Progenitor cell of endocrine pancreas (in vitro differentiated cells): ENCODE measurements around the gene STK11IP. TPM values are rescaled to one million over a fixed set of nuclear protein-coding genes. Genes with fewer than 3 reads are reported as not detected.

ENCODE experiments used
- DNase-seq: peaks from one replicate; pipeline ENCODE4 v3.0.0; 2021; ENCODE audit warnings: low spot score; ENCODE audit not compliant: unreplicated experiment
- H3K27ac Mint-ChIP-seq: 2 replicates; pipeline ENCODE4 v1.8.0; 2021; ENCODE audit warnings: mild to moderate bottlenecking, moderate library complexity, mixed read lengths
- H3K27me3 Mint-ChIP-seq: 2 replicates; pipeline ENCODE4 v1.8.0; 2021; ENCODE audit warnings: mixed read lengths
- H3K36me3 Mint-ChIP-seq: 2 replicates; pipeline ENCODE4 v1.8.0; 2022; ENCODE audit warnings: mixed read lengths; ENCODE audit not compliant: insufficient read depth
- H3K4me1 Mint-ChIP-seq: 2 replicates; pipeline ENCODE4 v1.8.0; 2021; ENCODE audit warnings: low read depth, mixed read lengths
- H3K4me3 Mint-ChIP-seq: 2 replicates; pipeline ENCODE4 v1.8.0; 2021; ENCODE audit warnings: low read depth, mild to moderate bottlenecking, moderate library complexity, mixed read lengths
- H3K9me3 Mint-ChIP-seq: 2 replicates; pipeline ENCODE4 v1.8.0; 2021; ENCODE audit warnings: low read depth, mixed read lengths
- CTCF ChIP-seq: fragments of 200-600 bp; sonication (generic); IDR thresholded peaks from one replicate; pipeline ENCODE4 v1.5.0; 2021; ENCODE audit warnings: antibody characterized with exemption, mild to moderate bottlenecking; ENCODE audit not compliant: unreplicated experiment
- total RNA-seq: library from RNA; stranded (reverse); gene quantifications from 2 replicates; pipeline ENCODE4 v1.2.1, GENCODE V29; 2021

The STK11IP gene
- total RNA-seq, 1 donor from 2014 or later = 39.7 TPM

- Mint-ChIP-seq H3K4me1 (peaks cover 7% of the 10 kb centered on the region), H3K4me3 (no peak overlapping the region), H3K36me3 (no peaks in the 10 kb centered on the region), H3K27me3 (peaks cover 20% of the 10 kb centered on the region), H3K9me3 (no peaks in the 10 kb centered on the region), H3K27ac (no peak overlapping the region)
- TF ChIP-seq CTCF = no peak
- DNase-seq = no peak
These were observed 44.4 kb downstream of the STK11IP start for GRCh38 chr2:219642069-219642454.

- peaks cover 22% of the 10 kb centered on the region for H3K27me3 Mint-ChIP-seq
- TF ChIP-seq CTCF = peak; percentile 98
- DNase-seq = peak; percentile 89
- H3K36me3 Mint-ChIP-seq = no peaks in the 10 kb centered on the region
- no peak overlapping the region for H3K27ac Mint-ChIP-seq
- H3K9me3 Mint-ChIP-seq = no peaks in the 10 kb centered on the region
- peaks cover 7% of the 10 kb centered on the region for H3K4me1 Mint-ChIP-seq
- no peak overlapping the region for H3K4me3 Mint-ChIP-seq
These were observed 44.9 kb downstream of the STK11IP start for GRCh38 chr2:219642465-219643083.

GRCh38 chr2:219643084-219643473, 45.4 kb downstream of the STK11IP start:
- H3K27ac Mint-ChIP-seq = no peak overlapping the region
- DNase-seq = no peak
- H3K27me3 Mint-ChIP-seq = peaks cover 22% of the 10 kb centered on the region

GRCh38 chr2:219643788-219644398, 46.2 kb downstream of the STK11IP start:
- Mint-ChIP-seq H3K4me1 (peaks cover 7% of the 10 kb centered on the region), H3K27me3 (peaks cover 22% of the 10 kb centered on the region), H3K4me3 (no peak overlapping the region), H3K36me3 (no peaks in the 10 kb centered on the region), H3K27ac (no peak overlapping the region), H3K9me3 (no peaks in the 10 kb centered on the region)
- DNase-seq = no peak
- no peak for TF ChIP-seq CTCF

More at GRCh38 chr2:219643084-219643473, 45.4 kb downstream of the STK11IP start:
- Mint-ChIP-seq H3K4me1 (peaks cover 7% of the 10 kb centered on the region), H3K4me3 (no peak overlapping the region), H3K36me3 (no peaks in the 10 kb centered on the region), H3K9me3 (no peaks in the 10 kb centered on the region)
- TF ChIP-seq CTCF = no peak

- Mint-ChIP-seq H3K27me3 (peaks cover 22% of the 10 kb centered on the region), H3K4me1 (peaks cover 7% of the 10 kb centered on the region), H3K27ac (no peak overlapping the region), H3K4me3 (no peak overlapping the region), H3K36me3 (no peaks in the 10 kb centered on the region), H3K9me3 (no peaks in the 10 kb centered on the region)
- TF ChIP-seq CTCF = no peak
- no peak for DNase-seq
These were observed 47.3 kb downstream of the STK11IP start for GRCh38 chr2:219644801-219645480.
